ENCODE data around the gene KLHL40. TPM values are rescaled to one million over a fixed set of nuclear protein-coding genes. Genes with fewer than 3 reads are reported as not detected.

Gene KLHL40
- total and polyA plus RNA-seq, 10 of the 15 experiments (the other 5 are each of a cell fraction or from before 2014, with no cell fraction given), result not detected

GRCh38 chr3:42653303-42653559, 32.1 kb upstream of the KLHL40 start:
- Histone ChIP-seq H3K9me3 (replicated peaks; ENCODE audit: control insufficient read depth, insufficient read depth, low read length) (no peaks in the 10 kb centered on the region), H3K79me2 (ENCODE audit: control insufficient read depth, insufficient read depth, low read length) (no peaks in the 10 kb centered on the region; the same call in 1 of the 2 replicates), H3K9ac (ENCODE audit: control insufficient read depth, insufficient read depth, low read length) (peak overlapping the region; percentile 30; the same call in 1 of the 2 replicates), H3K27me3 (replicated peaks in 1 of 2; ENCODE audit: control insufficient read depth in 2 of 2, insufficient read depth in 2 of 2, low read length in 1 of 2) (no peaks in the 10 kb centered on the region), H3K27ac (ENCODE audit: control insufficient read depth, insufficient read depth) (peak overlapping the region; percentile 48), H2AFZ (ENCODE audit: control insufficient read depth, low read depth, low read length) (peak overlapping the region; percentile 71), H3K4me1 (ENCODE audit: control insufficient read depth, insufficient read depth, low read length) (peaks cover 17% of the 10 kb centered on the region), H3K4me3 (peak overlapping the region; percentile 73; the same call in 1 of the 2 replicates), H3K36me3 (ENCODE audit: control insufficient read depth in 2 of 2, insufficient read depth in 2 of 2, low read length in 1 of 2) (no peaks in the 10 kb centered on the region), H3K4me2 (ENCODE audit: control insufficient read depth, insufficient read depth) (peak overlapping the region; percentile 90), H4K20me1 (ENCODE audit: control insufficient read depth, insufficient read depth) (no peaks in the 10 kb centered on the region)
- CTCF ChIA-PET, result interaction anchor here (1.0 to 2.3 kb wide), 3 partner anchors 9 to 70 kb away, joined by 3 to 9 read pairs (median 3); no protein-coding TSS in a partner anchor
- no TSS peak for BruUV-seq (replicated peaks)
- POLR2A ChIA-PET, result interaction anchor here (0.5 to 2.9 kb wide), 5 partner anchors 51 to 251 kb away, joined by 3 to 17 read pairs (median 5); partner anchors contain the start of genes NKTR and SEC22C
- intact Hi-C loops (cut with micrococcal nuclease; ENCODE audit: unreplicated experiment) (loop anchor here (5.0 kb wide), 1 partner anchor 89 kb away; no protein-coding TSS in a partner anchor), in situ Hi-C loops (cut with MboI) (no loop called here)
- FAIRE-seq, result no peak
- DNase-seq (ENCODE audit: low read depth, low spot score), result no peak
- 94% methylated on average over 3 of the region's 3 CpGs for WGBS (ENCODE audit: insufficient coverage, insufficient replicate concordance, low lambda C conversion rate, missing lambda C conversion rate)
- SMC1A ChIA-PET (ENCODE audit: uncharacterized antibody, unreplicated experiment), result interaction anchor here (1.2 to 1.5 kb wide), 3 partner anchors 29 to 92 kb away, joined by 3 to 7 read pairs (median 5); no protein-coding TSS in a partner anchor
- peak; percentile 5; the same call in 2 of the 3 replicates for ATAC-seq
- RAD21 ChIA-PET (ENCODE audit: unreplicated experiment), result interaction anchor here (0.9 kb wide), 1 partner anchor 70 kb away, joined by 3 read pairs; no protein-coding TSS in a partner anchor
- TF ChIP-seq CHD2 (IDR thresholded peaks at IDR 0.05; ENCODE audit: borderline replicate concordance, low read depth, low read length), result no peak
- no peak for TF ChIP-seq TCF3 (IDR thresholded peaks at IDR 0.05; ENCODE audit: borderline replicate concordance, insufficient read depth, low read depth, low read length)
- TF ChIP-seq JUND (IDR thresholded peaks at IDR 0.05; ENCODE audit: low read depth, low read length), result no peak
- TF ChIP-seq HDAC2 (IDR thresholded peaks at IDR 0.05), result no peak
- no peak for TF ChIP-seq NFXL1 (IDR thresholded peaks at IDR 0.05; ENCODE audit: borderline replicate concordance)
- TF ChIP-seq IRF4 (IDR thresholded peaks at IDR 0.05; ENCODE audit: low read depth, low read length), result no peak
- TF ChIP-seq POLR2AphosphoS5 (IDR thresholded peaks at IDR 0.05; ENCODE audit: low read length), result no peak
- no peak for TF ChIP-seq JUNB (IDR thresholded peaks at IDR 0.05)
- no peak for TF ChIP-seq STAT3 (IDR thresholded peaks at IDR 0.05; ENCODE audit: low read depth, low read length)
- TF ChIP-seq SP1 (IDR thresholded peaks at IDR 0.05; ENCODE audit: low read depth, low read length), result no peak
- TF ChIP-seq ZNF622 (IDR thresholded peaks at IDR 0.05), result no peak
- no peak for TF ChIP-seq CHD1 (IDR thresholded peaks at IDR 0.05; ENCODE audit: low read depth, low read length)
- TF ChIP-seq SUPT20H (IDR thresholded peaks at IDR 0.05; ENCODE audit: borderline replicate concordance, control insufficient read depth, low read depth, low read length), result no peak
- no peak for TF ChIP-seq SREBF2 (IDR thresholded peaks at IDR 0.05; ENCODE audit: low read length)
- TF ChIP-seq KDM1A (IDR thresholded peaks at IDR 0.05; ENCODE audit: borderline replicate concordance), result no peak
- no peak for TF ChIP-seq ZBTB4 (CRISPR knock-in tag; IDR thresholded peaks at IDR 0.05)
- TF ChIP-seq SMARCA5 (IDR thresholded peaks at IDR 0.05), result no peak
- no peak for TF ChIP-seq POLR2A (IDR thresholded peaks at IDR 0.05; ENCODE audit: low read depth, low read length)
- TF ChIP-seq YY1 (IDR thresholded peaks at IDR 0.05; ENCODE audit: low read depth, low read length), result no peak
- TF ChIP-seq E2F4 (IDR thresholded peaks at IDR 0.05; ENCODE audit: low read depth, low read length), result no peak
